NK-92 treated with Interleukin-12 subunit alpha and Interleukin-12 subunit beta, amount 100 ng/mL, for 24 hours (cell line): ENCODE results near the gene IRS1.
"Not testable (repeated sequence)": the region's sequence is repeated elsewhere in the genome, so short reads cannot be mapped to it uniquely, and the experiment has no call there.

Experiments
- DNase-seq: peaks from one replicate; lab custom pipeline; 2025; lab: John Stamatoyannopoulos, UW

Gene IRS1, protein sequence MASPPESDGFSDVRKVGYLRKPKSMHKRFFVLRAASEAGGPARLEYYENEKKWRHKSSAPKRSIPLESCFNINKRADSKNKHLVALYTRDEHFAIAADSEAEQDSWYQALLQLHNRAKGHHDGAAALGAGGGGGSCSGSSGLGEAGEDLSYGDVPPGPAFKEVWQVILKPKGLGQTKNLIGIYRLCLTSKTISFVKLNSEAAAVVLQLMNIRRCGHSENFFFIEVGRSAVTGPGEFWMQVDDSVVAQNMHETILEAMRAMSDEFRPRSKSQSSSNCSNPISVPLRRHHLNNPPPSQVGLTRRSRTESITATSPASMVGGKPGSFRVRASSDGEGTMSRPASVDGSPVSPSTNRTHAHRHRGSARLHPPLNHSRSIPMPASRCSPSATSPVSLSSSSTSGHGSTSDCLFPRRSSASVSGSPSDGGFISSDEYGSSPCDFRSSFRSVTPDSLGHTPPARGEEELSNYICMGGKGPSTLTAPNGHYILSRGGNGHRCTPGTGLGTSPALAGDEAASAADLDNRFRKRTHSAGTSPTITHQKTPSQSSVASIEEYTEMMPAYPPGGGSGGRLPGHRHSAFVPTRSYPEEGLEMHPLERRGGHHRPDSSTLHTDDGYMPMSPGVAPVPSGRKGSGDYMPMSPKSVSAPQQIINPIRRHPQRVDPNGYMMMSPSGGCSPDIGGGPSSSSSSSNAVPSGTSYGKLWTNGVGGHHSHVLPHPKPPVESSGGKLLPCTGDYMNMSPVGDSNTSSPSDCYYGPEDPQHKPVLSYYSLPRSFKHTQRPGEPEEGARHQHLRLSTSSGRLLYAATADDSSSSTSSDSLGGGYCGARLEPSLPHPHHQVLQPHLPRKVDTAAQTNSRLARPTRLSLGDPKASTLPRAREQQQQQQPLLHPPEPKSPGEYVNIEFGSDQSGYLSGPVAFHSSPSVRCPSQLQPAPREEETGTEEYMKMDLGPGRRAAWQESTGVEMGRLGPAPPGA (N-terminal part only)

DNA sequence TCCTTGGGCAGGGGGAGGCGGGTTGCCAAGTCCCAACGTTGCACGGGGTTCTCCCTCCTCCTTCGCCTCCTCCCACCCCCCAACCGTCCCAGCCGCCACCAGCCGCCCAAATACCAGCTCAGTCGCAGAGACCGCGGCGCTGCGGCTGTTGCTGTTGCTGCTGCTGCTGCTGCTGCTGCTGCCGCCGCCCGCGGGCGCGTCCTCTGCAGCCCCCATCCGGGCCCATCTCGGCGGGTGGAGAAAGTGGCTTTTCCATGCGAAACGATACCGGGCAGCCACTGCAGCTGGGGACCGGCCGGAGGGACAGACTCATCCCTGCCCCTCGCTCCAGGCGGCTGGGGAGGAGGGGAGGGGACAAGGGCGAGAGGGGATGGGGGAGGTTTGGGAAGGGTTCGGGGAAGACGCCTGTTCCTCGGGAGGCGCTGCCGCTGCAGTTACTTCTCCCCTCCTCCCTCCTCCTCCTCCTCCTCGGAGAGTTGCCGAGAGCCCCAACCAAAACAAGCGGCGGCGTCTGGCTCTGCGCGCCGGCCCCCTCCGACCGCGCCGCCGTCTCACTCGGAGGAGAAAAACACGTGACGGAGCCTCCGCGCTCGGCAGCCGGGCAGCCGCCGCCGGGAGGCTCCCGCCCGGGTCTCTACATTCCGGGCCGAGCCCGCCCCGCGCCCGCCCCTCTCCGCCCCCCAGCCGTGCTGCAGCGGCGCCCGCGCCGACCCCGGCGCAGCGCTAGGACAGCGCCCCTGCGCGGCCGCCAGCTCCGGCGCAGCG is at the start of gene IRS1:
IRS1 (minus strand) TSS at position 610 of the 765 bp plus-strand sequence. CDS start 1,082 bp downstream, outside the sequence.
- DNase-seq, result peak; percentile 54

DNA sequence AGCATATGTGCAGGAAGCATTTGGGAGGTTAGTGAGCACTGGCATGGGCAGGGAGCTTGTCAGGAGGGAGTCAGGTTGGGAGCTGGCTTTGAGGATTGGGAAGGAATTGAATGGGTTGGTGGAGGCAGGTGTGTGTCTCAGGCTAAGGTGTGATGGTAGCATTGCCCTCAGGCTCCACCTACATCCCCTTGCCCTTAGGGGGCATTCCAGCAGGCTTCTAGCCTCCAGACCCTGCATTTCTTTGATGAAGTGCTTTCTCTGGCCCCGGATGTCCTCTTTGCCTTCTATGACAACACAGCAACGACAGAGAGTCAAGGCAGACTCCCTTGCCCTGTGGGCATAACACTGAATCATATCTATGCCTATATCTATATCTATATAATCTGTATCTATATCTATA is 49.7 kb upstream of the IRS1 start:
- DNase-seq, result no peak

DNA sequence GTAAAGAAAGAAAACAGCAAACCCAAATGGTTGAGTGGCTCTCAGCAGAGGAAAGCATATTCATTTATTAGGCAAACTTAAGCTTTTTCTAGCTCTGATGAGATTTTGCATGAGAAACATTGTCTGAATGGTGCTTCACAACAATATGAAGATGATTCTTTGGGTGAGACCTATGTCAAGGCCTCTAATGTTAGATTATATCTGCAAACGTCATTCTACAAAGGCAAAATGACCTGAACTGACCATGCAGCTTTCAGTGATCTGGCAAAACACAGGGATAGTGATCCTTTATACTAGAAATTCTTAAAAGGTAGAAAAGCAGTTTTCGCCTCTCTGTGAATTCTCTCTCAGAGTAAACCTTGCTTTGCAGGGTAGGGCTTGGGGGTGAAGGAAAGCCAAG is 47.9 kb upstream of the IRS1 start:
- DNase-seq, result no peak

DNA sequence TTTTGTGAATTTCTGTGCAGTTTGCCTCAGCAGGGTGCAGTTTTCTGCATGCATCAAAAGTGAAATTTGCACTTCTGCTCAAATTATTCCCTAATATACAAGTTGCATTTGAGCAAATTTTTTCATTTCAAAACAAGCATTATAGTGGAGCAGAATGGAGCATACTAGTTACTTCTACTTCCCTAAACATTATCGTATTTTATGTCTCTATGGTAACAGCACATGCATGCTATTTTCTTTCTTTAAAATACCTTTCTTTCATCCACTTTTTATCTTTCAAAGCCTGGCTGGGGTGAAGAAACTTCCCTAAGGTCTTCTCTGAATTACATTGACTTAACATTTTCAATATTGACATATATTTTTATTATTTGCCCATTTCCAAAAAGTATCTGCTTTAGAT is 47.5 kb upstream of the IRS1 start:
- no peak for DNase-seq

DNA sequence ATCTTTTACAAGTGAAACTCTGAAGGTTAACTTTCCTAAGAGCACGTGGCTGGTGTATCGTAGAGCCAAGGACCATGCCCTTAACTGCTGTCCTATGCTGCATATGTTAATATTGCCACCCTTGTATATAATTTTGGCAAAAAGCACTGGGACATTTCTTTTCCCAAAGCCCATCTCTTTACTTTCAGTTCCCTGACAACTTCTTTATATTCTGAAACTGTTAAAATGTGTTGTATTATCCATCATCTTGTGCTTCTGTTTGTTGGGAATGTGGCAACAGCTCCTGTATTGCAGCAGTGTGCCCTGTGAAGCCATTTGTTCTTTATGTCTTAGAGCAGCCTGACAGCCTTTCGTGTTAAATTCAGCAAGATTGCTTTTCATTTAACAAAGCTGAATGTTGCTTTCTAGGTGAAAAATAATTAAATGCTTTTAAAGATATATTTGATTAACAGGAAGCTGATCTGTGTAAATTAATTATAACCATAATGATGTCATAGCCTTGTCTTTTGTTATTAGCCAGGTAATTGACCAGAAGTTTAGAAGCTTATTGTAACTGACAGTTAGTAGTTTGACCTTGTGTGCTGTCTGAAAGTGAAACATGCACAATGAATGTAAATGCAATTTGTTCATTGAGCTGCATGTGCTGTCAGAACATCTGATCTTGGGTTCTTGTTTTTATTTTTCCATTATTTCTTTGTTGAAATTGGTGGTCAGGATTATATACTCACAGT is 45.9 kb upstream of the IRS1 start:
- no peak for DNase-seq

DNA sequence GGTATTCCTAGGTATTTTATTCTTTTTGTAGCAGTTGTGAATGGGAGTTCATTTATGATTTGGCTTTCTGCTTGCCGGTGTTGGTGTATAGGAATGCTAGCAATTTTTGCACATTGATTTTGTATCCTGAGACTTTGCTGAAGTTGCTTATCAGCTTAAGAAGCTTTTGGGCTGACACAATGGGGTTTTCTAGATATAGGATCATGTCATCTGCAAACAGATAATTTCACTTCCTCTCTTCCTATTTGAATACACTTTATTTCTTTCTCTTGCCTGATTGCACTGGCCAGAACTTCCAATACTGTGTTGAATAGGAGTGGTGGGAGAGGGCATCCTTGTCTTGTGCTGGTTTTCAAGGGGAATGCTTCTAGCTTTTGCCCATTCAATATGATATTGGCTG is 43.4 kb upstream of the IRS1 start:
- not testable (repeated sequence) for DNase-seq

DNA sequence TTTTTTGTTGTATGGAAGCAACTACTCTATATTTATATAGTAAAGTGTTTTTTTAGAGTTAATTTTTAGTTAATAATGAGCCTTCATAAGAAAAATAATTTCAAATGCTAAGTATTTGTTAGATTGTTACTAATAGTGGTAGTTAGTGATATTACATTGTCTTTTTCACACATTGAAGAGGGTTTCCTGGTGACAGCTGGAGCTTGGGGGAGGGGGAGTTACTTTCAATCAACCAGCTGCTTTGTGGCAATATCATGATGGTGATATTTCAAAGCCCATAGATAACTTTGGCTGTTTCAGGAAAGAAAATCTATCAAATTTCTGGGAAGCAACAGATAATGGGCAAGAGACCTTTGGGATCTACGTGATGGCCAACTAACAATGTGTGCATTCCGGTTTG is 40.3 kb upstream of the IRS1 start:
- no peak for DNase-seq

DNA sequence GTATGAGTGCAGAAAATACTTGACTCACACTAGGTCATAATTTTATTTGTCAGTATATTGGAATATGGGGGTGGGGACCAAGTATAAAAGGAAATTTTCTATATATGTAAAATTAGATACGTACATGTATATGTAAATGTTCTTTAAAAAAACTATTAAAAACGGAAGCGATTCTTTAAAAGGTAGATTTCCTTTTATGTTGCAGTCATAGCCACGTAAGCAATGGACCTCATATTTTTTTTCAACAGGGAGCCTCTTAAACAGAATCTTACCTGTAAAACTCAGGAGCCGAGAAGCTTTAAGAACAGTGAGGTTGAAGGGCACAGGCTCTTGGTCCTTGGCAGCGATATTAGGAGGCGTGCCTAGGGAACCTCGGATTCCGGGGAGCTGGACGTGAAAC is 39.5 kb upstream of the IRS1 start:
- no peak for DNase-seq

DNA sequence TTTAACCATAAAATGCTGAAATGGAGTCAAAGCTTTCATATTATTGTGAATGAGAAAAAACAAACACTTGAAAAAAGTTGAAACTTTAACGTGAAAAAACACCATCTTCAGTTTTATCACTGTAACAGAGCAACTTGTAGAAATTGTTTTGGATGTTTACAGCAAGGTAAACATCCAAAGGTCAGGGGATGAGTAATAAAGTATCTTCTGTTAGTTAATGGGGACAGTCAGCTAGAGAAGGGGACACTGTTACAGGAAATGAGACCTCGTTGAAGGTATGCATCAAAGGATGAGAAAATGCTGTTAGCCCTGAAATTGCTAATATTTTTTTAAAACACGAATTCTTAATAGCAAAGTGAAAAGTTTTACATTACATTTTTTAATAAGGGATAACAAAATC is 39.1 kb upstream of the IRS1 start:
- DNase-seq, result no peak

DNA sequence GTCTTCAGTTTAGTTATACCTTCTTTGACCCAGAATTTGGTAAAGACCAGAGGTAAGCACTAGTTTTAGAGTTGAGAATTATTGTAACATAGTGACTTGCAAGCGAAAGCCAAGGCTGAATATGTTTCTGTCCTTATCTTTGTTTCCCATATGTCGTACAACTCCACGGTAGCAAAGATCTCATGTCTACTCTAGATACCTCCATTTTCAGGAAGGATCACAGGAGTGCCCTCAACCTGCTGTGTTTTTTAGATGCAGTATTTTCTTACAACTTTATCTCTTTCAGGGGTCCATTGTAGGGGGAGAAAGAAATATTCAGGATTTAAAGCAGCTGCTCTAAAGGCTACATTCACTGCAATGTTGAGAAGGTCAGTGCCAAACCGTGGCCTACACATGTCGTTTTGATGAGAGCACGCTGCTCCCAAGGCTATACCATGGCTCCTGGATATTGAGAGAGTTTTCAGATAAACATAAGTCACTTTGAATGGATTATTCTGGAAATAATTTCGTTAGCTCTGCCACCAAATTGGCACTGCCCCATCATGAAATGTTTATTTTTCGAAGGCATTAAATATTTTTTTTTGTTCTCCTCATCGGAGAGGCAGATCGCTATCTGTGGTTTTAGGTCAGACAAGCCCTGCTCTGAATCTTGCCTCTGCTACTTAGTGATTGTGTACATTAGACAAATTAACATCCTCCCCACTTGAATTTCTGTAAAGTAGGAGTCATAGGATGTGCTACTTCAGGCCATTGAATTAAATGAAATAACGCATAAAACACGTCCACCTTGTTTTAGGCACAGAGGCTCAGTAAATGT is 38.4 kb upstream of the IRS1 start:
- DNase-seq, result no peak

DNA sequence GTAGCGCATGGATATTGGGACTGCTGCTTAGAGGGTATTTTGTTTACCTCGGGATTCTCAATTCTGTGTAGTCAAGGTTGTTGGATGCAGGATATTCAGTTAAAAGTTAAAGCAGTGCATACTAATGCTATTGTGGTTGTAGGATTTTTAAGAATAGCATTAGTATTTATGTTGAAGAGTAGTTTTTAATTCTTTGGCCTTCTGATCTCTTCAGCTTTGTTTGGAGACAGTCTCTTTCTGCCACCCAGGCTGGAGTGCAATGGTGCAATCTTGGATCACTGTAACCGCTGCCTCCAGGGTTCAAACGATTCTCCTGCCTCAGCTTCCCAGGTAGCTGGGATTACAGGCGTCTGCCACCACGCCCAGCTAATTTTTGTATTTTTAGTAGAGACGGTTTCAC is 37.7 kb upstream of the IRS1 start:
- DNase-seq, result no peak

DNA sequence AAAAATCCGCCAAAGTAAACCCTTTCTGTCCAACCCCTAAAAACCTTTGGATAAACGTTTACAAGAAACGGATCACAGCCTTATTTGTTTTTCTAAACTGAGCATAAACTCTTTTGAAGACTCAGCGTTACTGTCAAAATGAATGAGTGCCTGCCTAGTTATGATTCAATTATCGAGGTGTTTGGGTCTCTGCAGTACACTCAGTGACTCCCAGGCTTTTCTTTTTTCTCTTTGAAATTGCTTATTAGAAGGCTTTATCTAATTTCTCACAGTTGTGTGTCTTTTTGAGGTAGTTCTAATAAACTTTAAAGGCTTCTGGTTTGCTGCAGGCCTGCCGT is 36.9 kb upstream of the IRS1 start:
- no peak for DNase-seq

DNA sequence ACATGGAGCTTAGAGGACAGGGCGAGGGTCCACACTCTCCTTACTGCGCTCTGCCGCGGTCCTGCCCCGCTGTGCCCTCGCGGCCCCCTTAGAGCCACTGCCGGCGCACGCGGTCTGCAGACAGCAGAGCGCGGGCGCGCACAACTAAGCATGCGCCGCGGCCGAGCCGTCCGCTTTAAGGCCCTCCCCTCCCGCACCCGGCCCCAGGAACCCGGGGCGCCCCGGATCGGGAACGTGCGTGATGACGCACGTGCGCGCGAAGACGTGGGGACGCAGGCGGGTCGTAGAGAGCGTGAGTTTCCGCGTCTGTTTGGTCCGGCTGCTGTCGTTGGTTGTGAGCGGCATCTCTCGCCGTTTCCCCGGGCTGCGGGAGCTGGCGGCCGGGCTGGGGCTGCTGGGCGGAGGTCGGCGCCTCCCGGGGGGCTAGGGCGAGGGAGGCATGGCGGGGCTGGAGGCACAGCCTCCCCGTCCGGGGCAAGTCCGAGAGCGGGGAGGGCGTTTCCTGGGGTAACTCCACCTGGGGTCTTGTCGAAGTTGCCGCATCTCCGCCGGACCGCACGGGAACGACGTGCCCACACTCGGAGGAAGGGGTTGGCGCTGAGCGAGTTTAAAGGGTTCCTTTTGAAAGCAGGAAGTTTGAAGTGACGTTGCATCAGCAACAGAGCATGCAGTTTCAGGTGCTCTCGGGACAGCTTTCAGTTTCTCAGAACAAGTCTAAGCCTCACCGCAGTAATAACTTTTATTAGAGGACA is 36.4 kb upstream of the IRS1 start, which contains the start of gene RHBDD1:
RHBDD1 (plus strand) TSS at position 259 of the 752 bp plus-strand sequence. CDS start 28,640 bp downstream, outside the sequence.
- DNase-seq, result peak; percentile 92

DNA sequence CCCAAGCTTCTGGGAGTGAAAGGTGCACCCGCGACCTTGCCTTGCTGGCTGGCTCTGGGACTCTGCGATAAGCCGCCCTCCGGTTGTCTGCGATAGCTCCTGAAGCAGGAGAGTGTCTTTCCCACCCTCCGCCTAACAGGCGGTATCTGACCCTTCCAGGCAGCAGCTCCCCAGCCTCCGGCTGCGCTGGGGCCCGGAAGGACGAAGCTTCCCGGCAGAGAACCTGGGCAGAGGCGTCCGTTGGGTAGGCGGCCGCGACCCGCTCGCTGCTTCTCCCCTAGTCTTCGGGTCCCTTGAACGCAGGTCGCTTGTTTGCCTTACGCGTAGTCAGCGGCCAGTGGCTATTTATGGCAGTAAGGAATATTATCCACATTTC is 35.8 kb upstream of the IRS1 start:
- peak; percentile 59 for DNase-seq

DNA sequence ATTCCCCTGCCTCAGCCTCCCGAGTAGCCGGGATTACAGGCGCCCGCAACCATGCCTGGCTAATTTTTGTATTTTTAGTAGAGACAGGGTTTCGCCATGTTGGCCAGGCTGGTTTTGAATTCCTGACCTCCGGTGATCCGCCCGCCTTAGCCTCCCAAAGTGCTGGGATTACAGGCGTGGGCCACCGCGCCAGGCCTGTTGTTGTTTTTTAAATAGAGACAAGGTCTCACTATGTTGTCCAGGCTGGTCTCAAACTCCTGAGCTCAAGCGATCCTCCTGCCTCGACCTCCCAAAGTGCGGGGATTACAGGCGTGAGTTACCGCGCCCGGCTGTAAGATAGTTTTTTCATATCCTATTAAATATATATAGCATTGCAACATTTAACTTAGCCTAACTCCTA is 35.3 kb upstream of the IRS1 start:
- DNase-seq, result not testable (repeated sequence)

DNA sequence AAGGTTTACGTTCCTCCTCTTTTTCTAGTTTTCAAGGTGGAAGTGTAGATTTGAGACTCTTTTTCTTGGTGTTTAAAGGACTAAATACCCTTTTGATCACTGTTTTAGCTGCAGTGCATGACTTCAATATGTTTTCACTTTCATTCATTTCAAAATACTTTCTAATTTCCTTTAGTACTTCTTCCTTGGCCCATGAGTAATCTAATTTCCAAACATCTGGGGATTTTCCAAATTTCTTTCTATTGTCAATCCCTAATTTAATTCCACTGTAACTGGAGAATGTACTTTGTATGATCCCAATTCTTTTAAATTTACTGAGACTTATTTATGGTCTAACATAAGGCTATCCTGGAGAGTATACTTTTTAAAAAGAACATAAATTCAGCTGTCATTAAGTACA is 32.4 kb upstream of the IRS1 start:
- no peak for DNase-seq

DNA sequence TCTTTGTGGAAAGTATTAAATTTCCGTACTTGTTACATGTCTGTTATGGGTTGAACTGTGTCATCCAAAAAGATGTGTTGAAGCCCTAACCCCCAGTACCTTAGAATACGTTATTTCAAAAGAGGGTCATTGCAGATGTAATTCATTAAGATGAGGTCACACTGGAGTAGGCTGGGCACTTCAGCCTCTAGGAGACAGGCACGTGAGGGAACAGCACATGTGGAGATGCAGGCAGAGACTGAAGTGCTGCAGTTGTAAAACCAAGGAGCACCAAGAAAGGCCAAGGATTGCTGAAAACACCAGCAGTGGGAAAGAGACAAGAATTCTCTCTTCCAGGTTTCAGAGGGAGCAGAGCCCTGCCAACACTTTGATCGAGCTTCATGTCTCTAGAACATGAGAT is 31.6 kb upstream of the IRS1 start:
- DNase-seq, result no peak

DNA sequence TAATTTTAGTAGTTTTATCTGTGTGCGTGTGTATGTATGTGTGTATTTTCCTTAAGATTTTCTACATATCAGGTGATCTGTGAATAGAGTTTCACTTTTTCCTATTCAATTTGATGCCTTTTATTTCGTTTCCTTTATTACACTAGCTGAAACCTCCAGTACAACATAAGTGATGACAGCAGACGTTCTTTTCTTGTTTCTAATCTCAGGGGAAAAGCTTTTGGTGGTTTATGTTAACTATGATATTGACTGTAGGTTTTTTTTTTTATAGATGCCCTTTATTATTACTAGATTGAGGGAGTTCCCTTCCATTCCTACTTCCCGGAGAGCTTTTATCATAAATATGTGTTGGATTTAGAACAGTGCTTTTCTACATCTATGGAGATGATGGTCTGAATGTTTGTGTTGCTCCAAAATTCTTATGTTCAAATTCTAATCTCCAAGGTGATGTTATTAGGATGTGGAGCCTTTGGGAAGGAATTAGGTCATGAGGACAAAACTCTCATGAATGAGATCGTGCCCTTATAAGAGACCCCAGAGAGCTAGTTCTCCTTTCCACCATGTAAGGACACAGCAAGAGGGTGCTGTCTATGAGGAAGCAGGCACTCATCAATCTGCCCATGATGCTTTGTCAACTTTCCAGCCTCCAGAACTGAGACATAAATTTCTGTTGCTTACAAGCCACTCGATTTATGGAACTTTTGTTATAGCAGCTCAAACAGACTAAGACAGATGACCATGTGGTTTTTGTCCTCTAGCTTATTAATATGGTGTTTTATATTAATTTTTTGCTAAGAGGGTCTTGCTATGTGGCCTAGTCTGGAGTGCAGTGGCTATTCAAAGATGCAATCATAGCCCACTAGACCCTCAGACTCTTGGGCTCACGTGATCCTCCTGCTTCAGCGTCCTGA is 30.4 kb upstream of the IRS1 start:
- DNase-seq, result no peak

DNA sequence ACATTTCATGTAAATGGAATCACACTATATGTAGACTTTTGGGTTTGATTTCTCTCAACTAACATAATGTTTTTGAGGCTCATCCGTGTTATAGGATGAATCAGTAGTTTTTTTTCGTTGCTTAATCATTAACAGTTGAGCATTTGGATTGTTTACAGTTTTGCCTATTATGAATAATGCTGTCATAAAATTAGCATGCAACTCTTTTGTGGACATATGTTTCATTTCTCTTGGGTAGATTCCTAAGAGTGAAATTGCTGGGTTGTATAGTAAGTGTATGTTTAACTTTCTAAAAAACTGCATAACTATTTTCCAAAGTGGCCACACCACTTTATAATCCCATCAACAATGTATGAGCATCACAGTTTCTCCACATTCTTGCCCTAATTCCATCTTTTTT is 28.6 kb upstream of the IRS1 start:
- no peak for DNase-seq
